Measurements from ENCODE around the gene RNF2. TPM values are rescaled to one million over a fixed set of nuclear protein-coding genes. Genes with fewer than 3 reads are reported as not detected.
"Not testable (repeated sequence)": the region's sequence is repeated elsewhere in the genome, so short reads cannot be mapped to it uniquely, and the experiment has no call there.

RNF2 gene
- total RNA-seq, 3 donors from 2014 or later, result 26.7 to 29.7 (median 27.2) TPM

- no peak for ATAC-seq
- Mint-ChIP-seq H3K27me3 (ENCODE audit: low read depth) (no peaks in the 10 kb centered on the region), H3K36me3 (ENCODE audit: insufficient read depth) (peaks cover 31% of the 10 kb centered on the region), H3K4me1 (ENCODE audit: low read depth) (peaks cover 67% of the 10 kb centered on the region), H3K4me3 (no peak overlapping the region), H3K9me3 (no peaks in the 10 kb centered on the region)
- DNase-seq, result no peak
Observed at GRCh38 chr1:185062710-185063370, 17.5 kb downstream of the RNF2 start.

GRCh38 chr1:185063719-185064118 is 18.4 kb downstream of the RNF2 start:
- Mint-ChIP-seq H3K9me3 (no peaks in the 10 kb centered on the region), H3K27me3 (ENCODE audit: low read depth) (no peaks in the 10 kb centered on the region), H3K4me1 (ENCODE audit: low read depth) (peaks cover 70% of the 10 kb centered on the region), H3K4me3 (no peak overlapping the region), H3K36me3 (ENCODE audit: insufficient read depth) (peaks cover 34% of the 10 kb centered on the region)
- DNase-seq, result no peak
- ATAC-seq, result no peak

- H3K4me1 Mint-ChIP-seq (ENCODE audit: low read depth), result peaks cover 63% of the 10 kb centered on the region
- DNase-seq; ATAC-seq; H3K4me3 Mint-ChIP-seq; H3K9me3 Mint-ChIP-seq; H3K27me3 Mint-ChIP-seq (ENCODE audit: low read depth): not testable (repeated sequence)
- peaks cover 32% of the 10 kb centered on the region for H3K36me3 Mint-ChIP-seq (ENCODE audit: insufficient read depth)
Observed at GRCh38 chr1:185065006-185065405, 19.6 kb downstream of the RNF2 start.

- Mint-ChIP-seq H3K4me1 (ENCODE audit: low read depth) (peaks cover 59% of the 10 kb centered on the region), H3K9me3 (no peaks in the 10 kb centered on the region), H3K4me3 (no peak overlapping the region), H3K27me3 (ENCODE audit: low read depth) (no peaks in the 10 kb centered on the region), H3K36me3 (ENCODE audit: insufficient read depth) (peaks cover 28% of the 10 kb centered on the region)
- no peak for DNase-seq
- ATAC-seq, result no peak
Observed at GRCh38 chr1:185066181-185066580, 20.8 kb downstream of the RNF2 start.

- Mint-ChIP-seq H3K36me3 (ENCODE audit: insufficient read depth) (peaks cover 31% of the 10 kb centered on the region), H3K4me3 (no peak overlapping the region), H3K9me3 (no peaks in the 10 kb centered on the region), H3K4me1 (ENCODE audit: low read depth) (peaks cover 52% of the 10 kb centered on the region), H3K27me3 (ENCODE audit: low read depth) (no peaks in the 10 kb centered on the region)
- DNase-seq (no peak), ATAC-seq (no peak)
Observed at GRCh38 chr1:185068341-185068740, 23.0 kb downstream of the RNF2 start.

- H3K9me3 Mint-ChIP-seq, result no peaks in the 10 kb centered on the region
Observed at GRCh38 chr1:185069202-185069772, 23.9 kb downstream of the RNF2 start.

GRCh38 chr1:185070051-185070450 is 24.7 kb downstream of the RNF2 start:
- H3K36me3 Mint-ChIP-seq (ENCODE audit: insufficient read depth), result peaks cover 22% of the 10 kb centered on the region
- no peaks in the 10 kb centered on the region for H3K27me3 Mint-ChIP-seq (ENCODE audit: low read depth)
- peaks cover 50% of the 10 kb centered on the region for H3K4me1 Mint-ChIP-seq (ENCODE audit: low read depth)
- ATAC-seq, result no peak
- no peak for DNase-seq
- no peak overlapping the region for H3K4me3 Mint-ChIP-seq
- no peaks in the 10 kb centered on the region for H3K9me3 Mint-ChIP-seq

More at GRCh38 chr1:185069202-185069772, 23.9 kb downstream of the RNF2 start:
- Mint-ChIP-seq H3K4me1 (ENCODE audit: low read depth) (peaks cover 50% of the 10 kb centered on the region), H3K36me3 (ENCODE audit: insufficient read depth) (peaks cover 26% of the 10 kb centered on the region), H3K4me3 (no peak overlapping the region), H3K27me3 (ENCODE audit: low read depth) (no peaks in the 10 kb centered on the region)
- DNase-seq (no peak), ATAC-seq (no peak)

GRCh38 chr1:185073725-185074124 is 28.4 kb downstream of the RNF2 start:
- H3K4me3 Mint-ChIP-seq, result no peak overlapping the region
- DNase-seq (no peak), ATAC-seq (no peak)
- H3K4me1 Mint-ChIP-seq (ENCODE audit: low read depth), result peaks cover 38% of the 10 kb centered on the region
- peaks cover 8% of the 10 kb centered on the region for H3K36me3 Mint-ChIP-seq (ENCODE audit: insufficient read depth)
- no peaks in the 10 kb centered on the region for H3K27me3 Mint-ChIP-seq (ENCODE audit: low read depth)
- H3K9me3 Mint-ChIP-seq, result peaks cover 4% of the 10 kb centered on the region

GRCh38 chr1:185074307-185074706 is 28.9 kb downstream of the RNF2 start:
- Mint-ChIP-seq H3K36me3 (ENCODE audit: insufficient read depth) (peaks cover 8% of the 10 kb centered on the region), H3K27me3 (ENCODE audit: low read depth) (no peaks in the 10 kb centered on the region), H3K4me3 (no peak overlapping the region), H3K9me3 (peaks cover 4% of the 10 kb centered on the region), H3K4me1 (ENCODE audit: low read depth) (peaks cover 38% of the 10 kb centered on the region)
- ATAC-seq (no peak), DNase-seq (no peak)

- peaks cover 40% of the 10 kb centered on the region for H3K4me1 Mint-ChIP-seq (ENCODE audit: low read depth)
- no peak for ATAC-seq
- no peak for DNase-seq
- H3K27me3 Mint-ChIP-seq (ENCODE audit: low read depth), result no peaks in the 10 kb centered on the region
- H3K4me3 Mint-ChIP-seq, result no peak overlapping the region
- peaks cover 10% of the 10 kb centered on the region for H3K36me3 Mint-ChIP-seq (ENCODE audit: insufficient read depth)
- peaks cover 4% of the 10 kb centered on the region for H3K9me3 Mint-ChIP-seq
Observed at GRCh38 chr1:185075476-185075875, 30.1 kb downstream of the RNF2 start.

- peaks cover 8% of the 10 kb centered on the region for H3K36me3 Mint-ChIP-seq (ENCODE audit: insufficient read depth)
- peaks cover 27% of the 10 kb centered on the region for H3K4me1 Mint-ChIP-seq (ENCODE audit: low read depth)
- DNase-seq, result no peak
Observed at GRCh38 chr1:185077374-185077773, 32.0 kb downstream of the RNF2 start.

GRCh38 chr1:185080422-185080821 is 35.1 kb downstream of the RNF2 start:
- no peaks in the 10 kb centered on the region for H3K27me3 Mint-ChIP-seq (ENCODE audit: low read depth)
- ATAC-seq (no peak), DNase-seq (no peak)
- no peak overlapping the region for H3K4me3 Mint-ChIP-seq
- peaks cover 22% of the 10 kb centered on the region for H3K4me1 Mint-ChIP-seq (ENCODE audit: low read depth)
- H3K9me3 Mint-ChIP-seq, result peaks cover under 1% of the 10 kb centered on the region
- H3K36me3 Mint-ChIP-seq (ENCODE audit: insufficient read depth), result peaks cover 11% of the 10 kb centered on the region

More at GRCh38 chr1:185077374-185077773, 32.0 kb downstream of the RNF2 start:
- peaks cover 4% of the 10 kb centered on the region for H3K9me3 Mint-ChIP-seq
- no peak overlapping the region for H3K4me3 Mint-ChIP-seq
- no peaks in the 10 kb centered on the region for H3K27me3 Mint-ChIP-seq (ENCODE audit: low read depth)
- no peak for ATAC-seq

- no peak overlapping the region for H3K4me3 Mint-ChIP-seq
- ATAC-seq (no peak), DNase-seq (no peak)
- no peaks in the 10 kb centered on the region for H3K9me3 Mint-ChIP-seq
- H3K27me3 Mint-ChIP-seq (ENCODE audit: low read depth), result no peaks in the 10 kb centered on the region
- peaks cover 23% of the 10 kb centered on the region for H3K36me3 Mint-ChIP-seq (ENCODE audit: insufficient read depth)
- peaks cover 17% of the 10 kb centered on the region for H3K4me1 Mint-ChIP-seq (ENCODE audit: low read depth)
Observed at GRCh38 chr1:185083818-185084217, 38.5 kb downstream of the RNF2 start.

GRCh38 chr1:185087101-185087500 is 41.7 kb downstream of the RNF2 start:
- H3K27me3 Mint-ChIP-seq (ENCODE audit: low read depth), result no peaks in the 10 kb centered on the region
- H3K4me3 Mint-ChIP-seq, result no peak overlapping the region
- H3K4me1 Mint-ChIP-seq (ENCODE audit: low read depth), result peaks cover 13% of the 10 kb centered on the region
- DNase-seq (no peak), ATAC-seq (no peak)
- no peaks in the 10 kb centered on the region for H3K9me3 Mint-ChIP-seq
- H3K36me3 Mint-ChIP-seq (ENCODE audit: insufficient read depth), result peaks cover 29% of the 10 kb centered on the region

GRCh38 chr1:185087746-185088145 is 42.4 kb downstream of the RNF2 start:
- H3K4me3 Mint-ChIP-seq, result no peak overlapping the region
- H3K4me1 Mint-ChIP-seq (ENCODE audit: low read depth), result peaks cover 13% of the 10 kb centered on the region
- H3K36me3 Mint-ChIP-seq (ENCODE audit: insufficient read depth), result peaks cover 31% of the 10 kb centered on the region
- H3K27me3 Mint-ChIP-seq (ENCODE audit: low read depth), result no peaks in the 10 kb centered on the region
- H3K9me3 Mint-ChIP-seq, result no peaks in the 10 kb centered on the region
- DNase-seq, result no peak
- no peak for ATAC-seq
